Measurements from ENCODE around the gene SLC35E1. TPM values are rescaled to one million over a fixed set of nuclear protein-coding genes. Genes with fewer than 3 reads are reported as not detected.

The SLC35E1 gene
- total RNA-seq, 2 experiments from 2014 or later = 72.3 to 76.3 TPM

DNA sequence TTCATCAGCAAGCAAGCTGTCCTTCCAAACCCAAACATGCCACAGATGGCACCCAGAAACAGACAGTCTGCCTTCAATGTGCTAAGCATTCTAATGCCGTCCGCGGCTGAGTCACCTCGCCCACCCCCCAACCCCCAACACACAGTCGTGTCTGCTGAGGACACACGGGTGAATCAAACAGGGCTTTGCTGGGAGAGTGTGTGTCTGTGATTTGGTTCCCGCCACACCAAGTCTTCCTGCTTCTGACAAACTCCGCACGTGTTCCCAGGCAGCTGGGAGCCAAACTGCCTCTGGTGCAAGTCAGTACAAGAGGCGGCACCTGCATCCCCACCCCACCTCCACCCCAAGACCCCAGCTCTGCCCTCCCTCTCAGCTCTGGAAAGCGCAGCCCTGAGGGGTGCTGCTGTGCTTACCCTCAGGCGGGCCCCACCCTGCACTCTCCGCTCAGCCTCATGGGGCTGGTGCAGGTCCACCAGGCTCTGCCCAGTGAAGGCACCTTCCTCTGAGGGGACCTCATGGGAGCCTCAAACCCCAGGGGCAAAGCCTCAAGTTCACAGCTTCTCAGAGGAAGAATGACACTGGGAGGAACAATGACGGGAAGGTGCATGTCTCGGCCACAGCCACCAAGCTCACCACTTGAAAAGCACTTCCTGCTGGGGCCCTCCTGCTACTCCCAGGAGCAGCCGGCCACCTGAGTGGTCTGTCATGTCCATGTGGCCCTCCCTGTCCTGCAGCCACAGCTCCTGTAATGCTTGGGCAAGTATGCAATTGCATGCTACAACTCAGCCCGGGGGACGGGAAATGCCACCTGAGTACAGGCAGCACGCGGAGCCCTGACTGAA lies 15.0 kb upstream of the SLC35E1 start:
- ATAC-seq (ENCODE audit: poor library complexity) (peak; percentile 22), DNase-seq (peak; percentile 44 to 84 (median 70))
- no peak for TF ChIP-seq CTCF (IDR thresholded peaks at IDR 0.05)
- ChIA-PET CTCF (interaction anchor here (0.6 to 2.1 kb wide), 7 partner anchors 11 to 46 kb away, joined by 3 to 15 read pairs (median 4); partner anchors contain the start of gene MED26), POLR2A (interaction anchor here (0.6 to 2.9 kb wide), 14 partner anchors 8 to 73 kb away, joined by 3 to 26 read pairs (median 4); partner anchors contain the start of genes MED26, SLC35E1 and SMIM7)
- Mint-ChIP-seq H3K4me3 (peak overlapping the region; percentile 83), H3K27ac (peak overlapping the region; percentile 98), H3K36me3 (ENCODE audit: low read depth) (no peaks in the 10 kb centered on the region), H3K27me3 (no peaks in the 10 kb centered on the region), H3K9me3 (no peaks in the 10 kb centered on the region), H3K4me1 (ENCODE audit: low read depth) (peaks cover 88% of the 10 kb centered on the region)
- no peaks in the 10 kb centered on the region for H3K9me3 ChIP-seq (ENCODE audit: control insufficient read depth in 1 of 2, insufficient read depth in 1 of 2, low read length in 2 of 2)
- intact Hi-C loops (cut with DNase I, micrococcal nuclease) = loop anchor here (1.0 kb wide), 3 partner anchors 19 to 45 kb away; partner anchors contain the start of gene CHERP (in 1 of the 2)
- H3K4me3 ChIP-seq (ENCODE audit: low read length) = peak overlapping the region; percentile 25
- peak overlapping the region; percentile 77 to 85 for H3K27ac ChIP-seq (ENCODE audit: low read depth in 1 of 2, low read length in 2 of 2)
- no peaks in the 10 kb centered on the region for H3K27me3 ChIP-seq (ENCODE audit: control insufficient read depth in 1 of 2, insufficient read depth in 2 of 2, low read length in 2 of 2)
- peaks cover 81% of the 10 kb centered on the region for H3K4me1 ChIP-seq (ENCODE audit: insufficient read depth, low read length)
- H3K36me3 ChIP-seq (ENCODE audit: insufficient read depth, low read length) = peaks cover 5% of the 10 kb centered on the region

GRCh38 chr19:16586477-16586871 lies 14.3 kb upstream of the SLC35E1 start:
- ChIA-PET CTCF (interaction anchor here (0.9 to 2.1 kb wide), 4 partner anchors 12 to 42 kb away, joined by 3 to 15 read pairs (median 4); partner anchors contain the start of gene MED26), POLR2A (interaction anchor here (0.7 to 2.9 kb wide), 9 partner anchors 8 to 628 kb away, joined by 3 to 26 read pairs (median 6); partner anchors contain the start of genes MED26, SLC35E1 and SMIM7)
- H3K9me3 ChIP-seq (ENCODE audit: control insufficient read depth in 1 of 2, insufficient read depth in 1 of 2, low read length in 2 of 2) = no peaks in the 10 kb centered on the region
- Mint-ChIP-seq H3K36me3 (ENCODE audit: low read depth) (no peaks in the 10 kb centered on the region), H3K27me3 (no peaks in the 10 kb centered on the region), H3K27ac (peak overlapping the region; percentile 98), H3K4me3 (peak overlapping the region; percentile 83), H3K9me3 (no peaks in the 10 kb centered on the region), H3K4me1 (ENCODE audit: low read depth) (peaks cover 91% of the 10 kb centered on the region)
- TF ChIP-seq CTCF (IDR thresholded peaks at IDR 0.05) = no peak
- no peak overlapping the region for H3K4me3 ChIP-seq (ENCODE audit: low read length)
- DNase-seq = no peak
- H3K27me3 ChIP-seq (ENCODE audit: control insufficient read depth in 1 of 2, insufficient read depth in 2 of 2, low read length in 2 of 2) = no peaks in the 10 kb centered on the region
- intact Hi-C loops (cut with DNase I, micrococcal nuclease) = loop anchor here in 1 of 2 experiments (1.0 kb wide), 1 partner anchor 18 kb away; no protein-coding TSS in a partner anchor
- peak overlapping the region; percentile 77 to 85 for H3K27ac ChIP-seq (ENCODE audit: low read depth in 1 of 2, low read length in 2 of 2)
- H3K4me1 ChIP-seq (ENCODE audit: insufficient read depth, low read length) = peaks cover 86% of the 10 kb centered on the region
- ATAC-seq (ENCODE audit: poor library complexity) = no peak
- peaks cover 7% of the 10 kb centered on the region for H3K36me3 ChIP-seq (ENCODE audit: insufficient read depth, low read length)

DNA sequence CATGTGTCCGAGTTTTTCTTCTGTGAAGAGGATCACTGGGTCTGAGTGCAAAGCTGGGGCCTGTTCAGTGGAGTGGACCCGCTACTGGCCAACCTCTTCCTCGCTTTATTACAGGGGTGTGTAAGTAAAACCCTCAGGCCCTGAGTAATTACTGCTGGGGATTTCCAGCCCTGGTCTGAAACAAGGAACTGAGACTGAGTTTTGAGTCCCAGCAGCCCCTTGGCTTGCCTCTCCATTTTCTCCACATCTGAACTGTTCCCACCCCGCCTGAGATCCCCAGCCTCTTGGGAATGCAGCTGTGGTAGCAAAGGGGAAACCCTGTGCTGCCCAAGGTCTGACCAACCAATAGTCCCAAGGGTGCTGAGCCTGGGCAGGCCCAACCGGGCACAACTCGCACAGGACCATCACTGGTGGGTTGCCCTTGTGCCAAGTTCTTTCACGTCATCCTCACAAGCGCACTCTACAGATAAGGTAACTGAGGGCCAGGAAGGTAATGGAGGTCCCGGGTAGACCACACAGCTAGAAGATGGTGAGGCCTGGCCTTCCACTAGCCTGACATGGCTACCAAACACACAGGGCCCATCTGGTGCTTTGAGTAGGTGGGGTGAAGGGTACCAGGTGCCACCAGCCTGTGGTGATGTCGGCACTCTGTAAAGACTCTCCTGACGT lies 13.7 kb upstream of the SLC35E1 start:
- H3K4me1 ChIP-seq (ENCODE audit: insufficient read depth, low read length) = peaks cover 91% of the 10 kb centered on the region
- Mint-ChIP-seq H3K36me3 (ENCODE audit: low read depth) (no peaks in the 10 kb centered on the region), H3K27ac (peak overlapping the region; percentile 98), H3K27me3 (no peaks in the 10 kb centered on the region), H3K4me3 (peak overlapping the region; percentile 69), H3K4me1 (ENCODE audit: low read depth) (peaks cover 87% of the 10 kb centered on the region), H3K9me3 (no peaks in the 10 kb centered on the region)
- H3K9me3 ChIP-seq (ENCODE audit: control insufficient read depth in 1 of 2, insufficient read depth in 1 of 2, low read length in 2 of 2) = no peaks in the 10 kb centered on the region
- H3K36me3 ChIP-seq (ENCODE audit: insufficient read depth, low read length) = peaks cover 10% of the 10 kb centered on the region
- DNase-seq (peak in 4 of 14 experiments; percentile 18 to 80 (median 58)), ATAC-seq (ENCODE audit: poor library complexity) (no peak)
- ChIA-PET CTCF (interaction anchor here (1.0 to 2.1 kb wide), 2 partner anchors 12 to 28 kb away, joined by 4 to 15 read pairs; no protein-coding TSS in a partner anchor), POLR2A (interaction anchor here (0.7 to 3.1 kb wide), 6 partner anchors 8 to 628 kb away, joined by 3 to 32 read pairs (median 16); partner anchors contain the start of genes MED26 and SLC35E1)
- TF ChIP-seq CTCF (IDR thresholded peaks at IDR 0.05) = no peak
- peak overlapping the region; percentile 77 to 85 for H3K27ac ChIP-seq (ENCODE audit: low read depth in 1 of 2, low read length in 2 of 2)
- intact Hi-C loops (cut with DNase I, micrococcal nuclease) = loop anchor here in 1 of 2 experiments (1.0 kb wide), 1 partner anchor 18 kb away; no protein-coding TSS in a partner anchor
- H3K4me3 ChIP-seq (ENCODE audit: low read length) = no peak overlapping the region
- no peaks in the 10 kb centered on the region for H3K27me3 ChIP-seq (ENCODE audit: control insufficient read depth in 1 of 2, insufficient read depth in 2 of 2, low read length in 2 of 2)

Measured in CD4-positive, alpha-beta T cell (primary cell).